Measurements from ENCODE around the gene VPS8.

The VPS8 gene

DNA sequence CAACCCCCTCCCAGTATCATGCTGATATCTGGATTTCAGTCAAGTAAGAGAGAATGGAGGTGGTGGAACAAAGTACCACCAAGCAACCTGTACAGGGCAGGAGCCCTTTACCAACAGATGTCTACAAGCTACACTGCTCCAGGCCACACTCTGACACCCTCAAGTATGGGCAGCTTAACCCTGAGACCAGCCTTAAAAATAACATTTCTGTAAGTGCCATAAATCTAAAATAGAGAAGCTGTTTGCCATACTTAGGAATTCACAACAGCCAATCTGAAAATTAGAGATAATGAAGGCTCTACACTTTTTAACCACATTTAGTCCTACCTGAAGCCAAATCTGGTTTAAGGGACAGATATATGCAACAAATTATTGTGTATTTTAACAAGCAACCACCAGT lies 281.1 kb downstream of the VPS8 start:
- Histone ChIP-seq H3K27me3 (replicated peaks; ENCODE audit: control insufficient read depth, insufficient read depth, low read length, poor library complexity, severe bottlenecking) (no peaks in the 10 kb centered on the region), H3K27ac (ENCODE audit: insufficient read depth, low read length, poor library complexity, severe bottlenecking) (no peak overlapping the region), H3K4me3 (ENCODE audit: insufficient read depth, low read depth, low read length, poor library complexity, severe bottlenecking) (no peak overlapping the region), H3K9me3 (ENCODE audit: control insufficient read depth, low read length) (no peaks in the 10 kb centered on the region), H3K36me3 (ENCODE audit: control insufficient read depth, insufficient read depth, low read length) (no peaks in the 10 kb centered on the region), H3K4me1 (ENCODE audit: control insufficient read depth, insufficient read depth, low read length, poor library complexity, severe bottlenecking) (no peaks in the 10 kb centered on the region)
- DNase-seq, result no peak

DNA sequence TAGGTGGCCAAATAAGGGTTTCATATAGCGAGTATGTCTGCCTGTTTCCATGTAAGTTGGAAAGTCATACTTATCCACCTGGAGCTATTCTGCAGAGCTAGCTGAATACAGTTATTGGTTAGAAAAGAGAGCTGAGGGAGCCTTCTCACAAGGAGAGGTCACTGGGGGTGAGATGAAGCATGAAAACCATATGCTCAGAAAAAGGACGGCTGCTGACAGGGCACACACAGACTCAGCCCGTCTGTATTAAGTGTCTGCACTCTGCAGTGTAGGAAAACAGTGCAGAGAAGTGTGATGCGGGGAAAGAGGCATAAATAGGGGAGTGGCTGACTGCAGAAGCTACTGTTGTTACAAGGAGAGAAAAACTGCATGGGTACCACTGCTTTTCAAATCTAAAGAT lies 282.7 kb downstream of the VPS8 start:
- Histone ChIP-seq H3K4me1 (ENCODE audit: control insufficient read depth, insufficient read depth, low read length, poor library complexity, severe bottlenecking) (no peaks in the 10 kb centered on the region), H3K4me3 (ENCODE audit: insufficient read depth, low read depth, low read length, poor library complexity, severe bottlenecking) (no peak overlapping the region), H3K27ac (ENCODE audit: insufficient read depth, low read length, poor library complexity, severe bottlenecking) (no peak overlapping the region), H3K9me3 (ENCODE audit: control insufficient read depth, low read length) (no peaks in the 10 kb centered on the region), H3K27me3 (replicated peaks; ENCODE audit: control insufficient read depth, insufficient read depth, low read length, poor library complexity, severe bottlenecking) (no peaks in the 10 kb centered on the region), H3K36me3 (ENCODE audit: control insufficient read depth, insufficient read depth, low read length) (no peaks in the 10 kb centered on the region)
- DNase-seq, result no peak

Data from effector memory CD4-positive, alpha-beta T cell (primary cell).